K562 (cell line): ENCODE measurements around the gene RBBP8. TPM values are rescaled to one million over a fixed set of nuclear protein-coding genes. Genes with fewer than 3 reads are reported as not detected.
A peak's percentile ranks its signal among the peaks of the same experiment; 100 is the strongest.

Source experiments
- ATAC-seq: fragments of 200-7000 bp; cut with Tn5 transposase; 3 replicates; pipeline ENCODE4 v1.9.1; 2020; ENCODE audit warnings: moderate library complexity
- BruUV-seq: library from RNA; stranded (reverse); fragments of 400-500 nt; replicated peaks from 2 replicates; lab custom pipeline; 2021; lab: Mats Ljungman, UMichigan
- CTCF ChIA-PET: fragments of 300-600 bp; formaldehyde crosslinking; extraction: SDS; loops from one replicate; lab custom pipeline; 2021; ENCODE audit warnings: low intra/inter-chr PET ratio; lab: Yijun Ruan, JAX
- POLR2A ChIA-PET: fragments of 300-600, 350-650 bp; sonication (Branson Sonifier 250); formaldehyde crosslinking; extraction: SDS; loops from one replicate; lab custom pipeline; 2021; ENCODE audit warnings: antibody characterized with exemption, inconsistent platforms; lab: Yijun Ruan, JAX
- DNase-seq, 4 experiments: peaks; one replicate each; pipeline versions ENCODE4 v3.0.0 to v3.0.0-alpha.2; 2011 to 2018; ENCODE audit warnings: low spot score in 3 of 4, mixed read lengths in 3 of 4; ENCODE audit errors: extremely low read depth in 1 of 4
- FAIRE-seq: peaks from 2 replicates; lab custom pipeline; 2011; peaks lifted over from hg19 to GRCh38; lab: Jason Lieb, UNC
- H2AFZ ChIP-seq: 2 replicates; pipeline ENCODE4 v1.6.0; 2011; ENCODE audit warnings: low read depth, low read length, control low read depth, inconsistent platforms
- H3K27ac ChIP-seq: fragments of 200-600 bp; 3 replicates; pipeline ENCODE4 v1.8.0; 2011; ENCODE audit warnings: low read depth, mild to moderate bottlenecking, control low read depth, inconsistent platforms, low read length, moderate library complexity, mixed read lengths; ENCODE audit errors: extremely low read depth
- H3K27me3 ChIP-seq, 2 experiments: fragments of 300-600 bp in 1 of 2; 2 replicates in 1 of 2; 3 replicates in 1 of 2; pipeline versions ENCODE4 v1.6.0 to v1.8.0; 2011; ENCODE audit warnings: inconsistent platforms in 2 of 2, low read length in 2 of 2, mild to moderate bottlenecking in 1 of 2, mixed read lengths in 1 of 2, moderate library complexity in 1 of 2; ENCODE audit not compliant: control insufficient read depth in 2 of 2, insufficient read depth in 2 of 2
- H3K36me3 ChIP-seq: fragments of 300-600 bp; 3 replicates; pipeline ENCODE4 v1.8.0; 2011; ENCODE audit warnings: mild to moderate bottlenecking, low read length, inconsistent platforms; ENCODE audit not compliant: control insufficient read depth, insufficient read depth
- H3K4me1 ChIP-seq, 2 experiments: fragments of 200-600 bp in 1 of 2; replicated peaks in 1 of 2; 2 replicates in 1 of 2; 3 replicates in 1 of 2; pipeline versions ENCODE4 v1.5.1 to v1.8.0; 2011; ENCODE audit warnings: inconsistent platforms in 2 of 2, low read length in 2 of 2, mild to moderate bottlenecking in 1 of 2, mixed read lengths in 1 of 2, moderate library complexity in 1 of 2; ENCODE audit not compliant: control insufficient read depth in 2 of 2, insufficient read depth in 2 of 2
- H3K4me2 ChIP-seq: 2 replicates; pipeline ENCODE4 v1.6.1; 2011; ENCODE audit warnings: low read length, control low read depth, inconsistent platforms, mixed read lengths; ENCODE audit not compliant: insufficient read depth
- H3K4me3 ChIP-seq: fragments of 200-600 bp; sonication (generic), shearing (Covaris generic); 2 replicates; pipeline ENCODE4 v1.5.1; 2016; ENCODE audit warnings: control low read depth, inconsistent platforms
- H3K79me2 ChIP-seq: fragments of 200-600 bp; 3 replicates; pipeline ENCODE4 v1.8.0; 2011; ENCODE audit warnings: low read length, inconsistent platforms; ENCODE audit not compliant: control insufficient read depth, insufficient read depth
- H3K9ac ChIP-seq, 2 experiments: 2 replicates each; pipeline versions ENCODE4 v1.6.0 to v1.6.1; 2011; ENCODE audit warnings: low read depth in 2 of 2, low read length in 2 of 2, control low read depth in 1 of 2, inconsistent platforms in 1 of 2, mild to moderate bottlenecking in 1 of 2, mixed read lengths in 1 of 2; ENCODE audit not compliant: insufficient read depth in 1 of 2
- H3K9me1 ChIP-seq: one replicate; pipeline ENCODE4 v1.6.0; 2011; ENCODE audit warnings: inconsistent platforms, mild to moderate bottlenecking, low read length, moderate library complexity; ENCODE audit not compliant: control insufficient read depth, insufficient read depth
- H3K9me3 ChIP-seq: replicated peaks from 2 replicates; pipeline ENCODE4 v1.5.1; 2011; ENCODE audit warnings: low read depth, low read length, inconsistent platforms; ENCODE audit not compliant: control insufficient read depth, insufficient read depth
- H4K20me1 ChIP-seq: replicated peaks from 2 replicates; pipeline ENCODE4 v1.6.1; 2011; ENCODE audit warnings: low read length, inconsistent platforms, mixed read lengths; ENCODE audit not compliant: control insufficient read depth, insufficient read depth
- ARID1B ChIP-seq: fragments of 450-650 bp; IDR thresholded peaks from 2 replicates; pipeline ENCODE4 v1.6.1; 2016; ENCODE audit warnings: antibody characterized with exemption, mild to moderate bottlenecking, inconsistent platforms
- FOXJ2 ChIP-seq: fragments of 200-800 bp; sonication (Bioruptor generic); IDR thresholded peaks from 2 replicates; pipeline ENCODE4 v1.6.1; 2016; ENCODE audit warnings: missing genetic modification characterization, missing compliant biosample characterization
- FOXJ3 ChIP-seq: sonication (generic); formaldehyde crosslinking; IDR thresholded peaks from 2 replicates; pipeline ENCODE4 v1.4.0; 2020; ENCODE audit warnings: mild to moderate bottlenecking, missing genetic modification reagents
- ILF3 ChIP-seq: fragments of 450-650 bp; IDR thresholded peaks from 2 replicates; pipeline ENCODE4 v1.6.1; 2018; ENCODE audit warnings: antibody characterized with exemption, mild to moderate bottlenecking, moderate library complexity, borderline replicate concordance
- RAD21 ChIP-seq, 2 experiments: fragments of 250-450 bp in 1 of 2; fragments of 450-650 bp in 1 of 2; sonication (Bioruptor Pico) in 1 of 2; formaldehyde crosslinking in 1 of 2; IDR thresholded peaks in 1 of 2; conservative IDR thresholded peaks in 1 of 2; 2 replicates each; pipeline versions ENCODE4 v1.4.0 to v1.8.0; 2020 to 2022; ENCODE audit warnings: mild to moderate bottlenecking in 2 of 2, moderate library complexity in 1 of 2
- RFX1 ChIP-seq: fragments of 450-650 bp; IDR thresholded peaks from 2 replicates; pipeline ENCODE4 v1.6.1; 2016; ENCODE audit warnings: mild to moderate bottlenecking, moderate library complexity
- TEAD1 ChIP-seq, 2 experiments: fragments of 450-650 bp in 1 of 2; sonication (generic) in 1 of 2; formaldehyde crosslinking; IDR thresholded peaks; 2 replicates each; pipeline versions ENCODE4 v1.4.0 to v1.8.0; 2020 to 2022; ENCODE audit warnings: mild to moderate bottlenecking in 2 of 2, missing genetic modification reagents in 1 of 2
- ZNF395 ChIP-seq: fragments of 200-800 bp; sonication (Bioruptor generic); IDR thresholded peaks from 2 replicates; pipeline ENCODE4 v1.6.1; 2017; ENCODE audit warnings: missing genetic modification characterization, missing compliant biosample characterization
- WGBS: fragments of 100-300 bp; shearing (Covaris generic); methylation state at CpG from one replicate; pipeline ENCODE4 v1.1.6; 2016; ENCODE audit warnings: low coverage, mixed read lengths; ENCODE audit not compliant: insufficient coverage; ENCODE audit errors: missing lambda C conversion rate; 5-methylcytosine and 5-hydroxymethylcytosine counted together
- in situ Hi-C: fragments of 300-500 bp; cut with MboI; formaldehyde crosslinking; loops from 4 replicates; pipeline ENCODE4 v1.15.0; 2018; ENCODE audit warnings: inconsistent platforms, mixed read lengths
- intact Hi-C: fragments of 100-400 bp; cut with micrococcal nuclease; formaldehyde crosslinking; loops from 2 replicates; pipeline ENCODE4 v1.14.2; 2022
- polyA plus RNA-seq, 8 experiments: library from polyadenylated mRNA; depleted of rRNA in 4 of 8; stranded (reverse) in 5 of 8; unstranded in 3 of 8; fragments of >200 nt; fragmentation: Nextera tagmentation in 2 of 8; fragmentation: Illumina TruSeq in 1 of 8; extraction: Ambion mirVana in 2 of 8; extraction: Trizol in 1 of 8; gene quantifications; 2 replicates each; pipeline versions ENCODE4 v1.2.1 to v1.2.3, GENCODE V29; 2011 to 2014; ENCODE audit warnings: inconsistent platforms in 1 of 8, missing spikeins in 1 of 8
- total RNA-seq, 7 experiments: library from RNA; depleted of rRNA in 6 of 7; stranded (reverse); fragments of >200 nt in 6 of 7; fragmentation: Illumina TruSeq in 2 of 7; extraction: Trizol in 2 of 7; gene quantifications; 2 replicates each; pipeline versions ENCODE4 v1.2.1 to v1.2.3, GENCODE V29; 2011 to 2021; ENCODE audit warnings: low replicate concordance in 1 of 7
- TF ChIP-seq, protein P1 (sequence below), 3 experiments: IDR thresholded peaks in 2 of 3; conservative IDR thresholded peaks in 1 of 3; 2 replicates each; pipeline ENCODE4 v1.5.1; 2011 to 2012; ENCODE audit warnings: low read length in 3 of 3, mild to moderate bottlenecking in 3 of 3, control low read depth in 2 of 3, improper control_type of control experiment in 1 of 3, inconsistent platforms in 1 of 3, low read depth in 1 of 3, mixed read lengths in 1 of 3, moderate library complexity in 1 of 3; ENCODE audit not compliant: insufficient read depth in 2 of 3

The RBBP8 gene
- total and polyA plus RNA-seq, 9 of the 15 experiments (the other 6 are each of a cell fraction or from before 2014, with no cell fraction given) = 28.4 to 63.1 (median 48.9) TPM

DNA sequence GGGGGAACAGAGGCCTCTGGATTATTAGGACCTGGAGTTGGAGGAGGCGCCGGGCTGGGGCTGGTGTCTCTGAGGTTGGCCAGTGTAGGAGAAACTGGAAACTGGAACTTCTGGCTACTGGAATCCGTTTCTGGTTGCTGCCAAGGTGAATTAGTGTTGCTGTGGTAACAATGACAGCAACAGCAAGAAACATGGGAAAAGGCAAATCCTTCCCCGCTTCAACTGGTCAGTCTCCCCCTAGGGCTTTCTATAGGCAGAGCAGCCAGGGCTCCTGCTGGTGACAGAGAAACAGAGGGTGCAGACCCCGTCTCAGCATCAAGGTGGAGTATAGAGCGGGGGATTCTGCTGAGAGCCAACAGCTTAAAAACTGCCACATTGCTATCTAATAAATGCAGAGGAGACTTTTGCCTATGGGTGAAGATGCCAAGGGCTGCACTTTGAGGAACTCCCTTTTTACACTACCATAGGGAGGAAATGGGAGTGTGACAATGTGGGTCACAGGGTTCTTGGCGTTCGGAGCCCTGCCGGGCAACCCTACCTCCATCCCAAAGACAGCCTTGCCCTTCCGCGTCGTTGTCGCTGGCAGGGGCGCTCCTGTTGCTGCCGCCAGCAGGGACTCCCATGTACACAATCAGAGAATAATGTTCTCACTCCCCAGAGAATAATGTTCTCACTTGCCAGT is 120.8 kb downstream of the RBBP8 start:
- peak in 1 of 4 experiments; percentile 35 for DNase-seq
- no peak overlapping the region for H3K9ac ChIP-seq
- H2AFZ ChIP-seq = no peak overlapping the region
- ChIA-PET POLR2A (interaction anchor here (0.9 kb wide), 1 partner anchor 48 kb away, joined by 3 read pairs; no protein-coding TSS in a partner anchor), CTCF (no interaction called here)
- no TSS peak for BruUV-seq
- H3K9me3 ChIP-seq = no peaks in the 10 kb centered on the region
- in situ Hi-C loops (no loop called here), intact Hi-C loops (no loop called here)
- H3K4me2 ChIP-seq = no peak overlapping the region
- no peak overlapping the region for H3K27ac ChIP-seq
- H3K27me3 ChIP-seq = peaks cover 53 to 61% of the 10 kb centered on the region in 2 experiments
- ATAC-seq = peak; percentile 87
- 2% methylated on average over 15 of the region's 15 CpGs for WGBS
- peak; percentile 83 for FAIRE-seq
- no peak for TF ChIP-seq TEAD1 (CRISPR knock-in tag; IDR thresholded peaks at IDR 0.05)
- 0 out of 2 replicates have a peak, but pooled peaks have one; percentile 45 for TF ChIP-seq FOXJ2 (tag)
- no peak for TF ChIP-seq ILF3
- TF ChIP-seq ARID1B = no peak
- peak; percentile 75 for TF ChIP-seq FOXJ3 (CRISPR knock-in tag)
- no peak for TF ChIP-seq ZNF395 (CRISPR knock-in tag)
- TF ChIP-seq RAD21 (CRISPR knock-in tag; conservative IDR thresholded peaks at IDR 0.05 in 1 of 2, IDR thresholded peaks at IDR 0.05 in 1 of 2) = 0 out of 4 replicates have a peak, but pooled peaks of 1 of the 2 experiments have one; percentile 12
- TF ChIP-seq, protein P1, sequence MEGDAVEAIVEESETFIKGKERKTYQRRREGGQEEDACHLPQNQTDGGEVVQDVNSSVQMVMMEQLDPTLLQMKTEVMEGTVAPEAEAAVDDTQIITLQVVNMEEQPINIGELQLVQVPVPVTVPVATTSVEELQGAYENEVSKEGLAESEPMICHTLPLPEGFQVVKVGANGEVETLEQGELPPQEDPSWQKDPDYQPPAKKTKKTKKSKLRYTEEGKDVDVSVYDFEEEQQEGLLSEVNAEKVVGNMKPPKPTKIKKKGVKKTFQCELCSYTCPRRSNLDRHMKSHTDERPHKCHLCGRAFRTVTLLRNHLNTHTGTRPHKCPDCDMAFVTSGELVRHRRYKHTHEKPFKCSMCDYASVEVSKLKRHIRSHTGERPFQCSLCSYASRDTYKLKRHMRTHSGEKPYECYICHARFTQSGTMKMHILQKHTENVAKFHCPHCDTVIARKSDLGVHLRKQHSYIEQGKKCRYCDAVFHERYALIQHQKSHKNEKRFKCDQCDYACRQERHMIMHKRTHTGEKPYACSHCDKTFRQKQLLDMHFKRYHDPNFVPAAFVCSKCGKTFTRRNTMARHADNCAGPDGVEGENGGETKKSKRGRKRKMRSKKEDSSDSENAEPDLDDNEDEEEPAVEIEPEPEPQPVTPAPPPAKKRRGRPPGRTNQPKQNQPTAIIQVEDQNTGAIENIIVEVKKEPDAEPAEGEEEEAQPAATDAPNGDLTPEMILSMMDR (IDR thresholded peaks at IDR 0.05 in 2 of 3, conservative IDR thresholded peaks at IDR 0.05 in 1 of 3; ENCODE audit: insufficient read depth in 2 of 3, low read depth in 1 of 3, low read length in 3 of 3) = peak in 2 of 3 experiments; percentile 30 to 47; a peak in 3 of 6 replicates
- TF ChIP-seq RFX1 = peak; percentile 71
- H3K4me1 ChIP-seq = no peaks in the 10 kb centered on the region
- no peaks in the 10 kb centered on the region for H3K9me1 ChIP-seq
- no peak overlapping the region for H3K4me3 ChIP-seq
- H3K36me3 ChIP-seq = no peaks in the 10 kb centered on the region
- H3K79me2 ChIP-seq = no peaks in the 10 kb centered on the region
- no peaks in the 10 kb centered on the region for H4K20me1 ChIP-seq
